ENCODE measurements around the gene RUSF1. TPM values are rescaled to one million over a fixed set of nuclear protein-coding genes. Genes with fewer than 3 reads are reported as not detected.

RUSF1 gene
- total RNA-seq, 4 donors from 2014 or later = 65.2 to 124 (median 110) TPM

GRCh38 chr16:31477220-31478216 lies 30.7 kb downstream of the RUSF1 start:
- Histone ChIP-seq H3K4me1 (peaks cover 0 to 68% (median 7%) of the 10 kb centered on the region in 4 donors), H3K27ac (peak overlapping the region; percentile 57 to 99 (median 92)), H3K27me3 (no peaks in the 10 kb centered on the region), H3K36me3 (peaks cover 0 to 4% (median 0%) of the 10 kb centered on the region in 3 donors), H3K9me3 (no peaks in the 10 kb centered on the region), H3K4me3 (peak overlapping the region; percentile 49 to 72 (median 62))
- peak; percentile 61 to 90 (median 89) for DNase-seq
- TF ChIP-seq CTCF (IDR thresholded peaks at IDR 0.05) (peak in 4 of 6 experiments; percentile 15 to 63 (median 48)), POLR2A (IDR thresholded peaks at IDR 0.05) (peak; percentile 45 to 62)

GRCh38 chr16:31476303-31477219 lies 31.6 kb downstream of the RUSF1 start:
- TF ChIP-seq CTCF (IDR thresholded peaks at IDR 0.05) (no peak), POLR2A (IDR thresholded peaks at IDR 0.05) (peak; percentile 83 to 94)
- H3K9me3 ChIP-seq = no peaks in the 10 kb centered on the region
- H3K4me1 ChIP-seq = peaks cover 0 to 76% (median 13%) of the 10 kb centered on the region in 4 donors
- H3K4me3 ChIP-seq = peak overlapping the region; percentile 49 to 72 (median 62)
- peak; percentile 95 to 97 (median 97) for DNase-seq
- H3K36me3 ChIP-seq = peaks cover 0 to 4% (median 0%) of the 10 kb centered on the region in 3 donors
- H3K27me3 ChIP-seq = no peaks in the 10 kb centered on the region
- H3K27ac ChIP-seq = peak overlapping the region; percentile 57 to 99 (median 92)

GRCh38 chr16:31475946-31476302 lies 32.3 kb downstream of the RUSF1 start:
- no peaks in the 10 kb centered on the region for H3K27me3 ChIP-seq
- peaks cover 0 to 78% (median 13%) of the 10 kb centered on the region in 4 donors for H3K4me1 ChIP-seq
- DNase-seq = peak in 2 of 3 donors; percentile 70 to 79
- H3K9me3 ChIP-seq = no peaks in the 10 kb centered on the region
- H3K4me3 ChIP-seq = peak overlapping the region in 3 of 4 donors; percentile 49 to 72 (median 65)
- peaks cover 0 to 4% (median 0%) of the 10 kb centered on the region in 3 donors for H3K36me3 ChIP-seq
- TF ChIP-seq POLR2A (IDR thresholded peaks at IDR 0.05) = no peak
- no peak for TF ChIP-seq CTCF (IDR thresholded peaks at IDR 0.05)
- peak overlapping the region in 3 of 4 donors; percentile 88 to 99 (median 97) for H3K27ac ChIP-seq

GRCh38 chr16:31474773-31475738 lies 33.1 kb downstream of the RUSF1 start:
- no peak for TF ChIP-seq POLR2A (IDR thresholded peaks at IDR 0.05)
- TF ChIP-seq CTCF (IDR thresholded peaks at IDR 0.05) = no peak
- Histone ChIP-seq H3K27ac (no peak overlapping the region), H3K4me1 (peaks cover 0 to 69% (median 13%) of the 10 kb centered on the region in 4 donors), H3K4me3 (no peak overlapping the region), H3K9me3 (no peaks in the 10 kb centered on the region), H3K27me3 (no peaks in the 10 kb centered on the region), H3K36me3 (peaks cover 0 to 4% (median 0%) of the 10 kb centered on the region in 3 donors)
- DNase-seq = no peak
